ENCODE measurements around the gene LUC7L3.

Gene LUC7L3

GRCh38 chr17:50785946-50786570 lies 66.7 kb downstream of the LUC7L3 start:
- DNase-seq (ENCODE audit: low spot score), result no peak
- TF ChIP-seq CTCF (IDR thresholded peaks at IDR 0.05; ENCODE audit: extremely low read depth, insufficient read depth, missing control alignments), result no peak
- in situ Hi-C loops (cut with MboI; ENCODE audit: low pct_unique_long_range_greater_than_20kb, low sequenced_read_pairs, unreplicated experiment), result loop anchor here (10.0 kb wide), 1 partner anchor 169 kb away; no protein-coding TSS in a partner anchor

- in situ Hi-C loops (cut with MboI; ENCODE audit: low pct_unique_long_range_greater_than_20kb, low sequenced_read_pairs, unreplicated experiment), result loop anchor here (10.0 kb wide), 1 partner anchor 168 kb away; no protein-coding TSS in a partner anchor
- TF ChIP-seq CTCF (IDR thresholded peaks at IDR 0.05; ENCODE audit: extremely low read depth, insufficient read depth, missing control alignments), result no peak
- no peak for DNase-seq (ENCODE audit: low spot score)
Observed at GRCh38 chr17:50787106-50787505, 67.7 kb downstream of the LUC7L3 start.

GRCh38 chr17:50790618-50791017 lies 71.2 kb downstream of the LUC7L3 start:
- DNase-seq (ENCODE audit: low spot score), result no peak
- in situ Hi-C loops (cut with MboI; ENCODE audit: low pct_unique_long_range_greater_than_20kb, low sequenced_read_pairs, unreplicated experiment), result no loop called here
- no peak for TF ChIP-seq CTCF (IDR thresholded peaks at IDR 0.05; ENCODE audit: extremely low read depth, insufficient read depth, missing control alignments)

- DNase-seq (ENCODE audit: low spot score), result no peak
- no peak for TF ChIP-seq CTCF (IDR thresholded peaks at IDR 0.05; ENCODE audit: extremely low read depth, insufficient read depth, missing control alignments)
- in situ Hi-C loops (cut with MboI; ENCODE audit: low pct_unique_long_range_greater_than_20kb, low sequenced_read_pairs, unreplicated experiment), result no loop called here
Observed at GRCh38 chr17:50792132-50792531, 72.7 kb downstream of the LUC7L3 start.

GRCh38 chr17:50793007-50793406 lies 73.6 kb downstream of the LUC7L3 start:
- DNase-seq (ENCODE audit: low spot score), result no peak
- no peak for TF ChIP-seq CTCF (IDR thresholded peaks at IDR 0.05; ENCODE audit: extremely low read depth, insufficient read depth, missing control alignments)
- in situ Hi-C loops (cut with MboI; ENCODE audit: low pct_unique_long_range_greater_than_20kb, low sequenced_read_pairs, unreplicated experiment), result no loop called here

- in situ Hi-C loops (cut with MboI; ENCODE audit: low pct_unique_long_range_greater_than_20kb, low sequenced_read_pairs, unreplicated experiment), result no loop called here
- TF ChIP-seq CTCF (IDR thresholded peaks at IDR 0.05; ENCODE audit: extremely low read depth, insufficient read depth, missing control alignments), result no peak
- DNase-seq (ENCODE audit: low spot score), result no peak
Observed at GRCh38 chr17:50794361-50794760, 75.0 kb downstream of the LUC7L3 start.

Data from GM13977 (cell line).